GM10847 (cell line): Measurements from ENCODE around the gene CDC45.

Experiments used
- POLR2A ChIP-seq: IDR thresholded peaks from 2 replicates; pipeline ENCODE4 v1.6.1; 2011; ENCODE audit not compliant: insufficient read length; ENCODE audit errors: extremely low read depth

CDC45 gene

GRCh38 chr22:19537941-19538488, 58.3 kb downstream of the CDC45 start:
- no peak for TF ChIP-seq POLR2A

DNA sequence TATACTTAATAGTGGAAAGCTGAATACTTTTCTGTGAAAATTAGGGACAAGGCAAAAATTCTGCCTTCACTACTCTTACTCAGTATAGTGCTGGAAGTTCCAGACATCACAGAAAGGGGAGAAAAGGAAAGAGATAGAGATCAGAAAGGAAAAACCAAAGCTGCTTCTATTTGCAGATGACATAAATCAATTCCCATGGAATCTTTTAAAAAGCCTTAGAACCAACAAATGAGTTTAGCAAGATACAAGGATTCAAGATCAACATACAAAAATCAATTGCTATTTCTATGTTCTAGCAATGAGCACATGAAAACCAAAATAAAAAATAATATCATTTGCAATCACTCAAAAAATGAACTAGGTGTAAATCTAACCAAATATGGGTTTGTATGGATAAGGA, 60.7 kb downstream of the CDC45 start:
- TF ChIP-seq POLR2A = no peak

GRCh38 chr22:19543970-19544708, 64.4 kb downstream of the CDC45 start:
- TF ChIP-seq POLR2A = no peak

- no peak for TF ChIP-seq POLR2A
Observed at GRCh38 chr22:19545935-19546207, 66.2 kb downstream of the CDC45 start.

GRCh38 chr22:19546680-19547079, 67.0 kb downstream of the CDC45 start:
- no peak for TF ChIP-seq POLR2A

- no peak for TF ChIP-seq POLR2A
Observed at GRCh38 chr22:19547620-19548019, 67.9 kb downstream of the CDC45 start.

GRCh38 chr22:19548964-19549363, 69.2 kb downstream of the CDC45 start:
- TF ChIP-seq POLR2A = no peak

- no peak for TF ChIP-seq POLR2A
Observed at GRCh38 chr22:19549428-19549827, 69.7 kb downstream of the CDC45 start.

GRCh38 chr22:19550382-19550781, 70.7 kb downstream of the CDC45 start:
- TF ChIP-seq POLR2A = no peak

- TF ChIP-seq POLR2A = no peak
Observed at GRCh38 chr22:19553201-19553600, 73.5 kb downstream of the CDC45 start.

DNA sequence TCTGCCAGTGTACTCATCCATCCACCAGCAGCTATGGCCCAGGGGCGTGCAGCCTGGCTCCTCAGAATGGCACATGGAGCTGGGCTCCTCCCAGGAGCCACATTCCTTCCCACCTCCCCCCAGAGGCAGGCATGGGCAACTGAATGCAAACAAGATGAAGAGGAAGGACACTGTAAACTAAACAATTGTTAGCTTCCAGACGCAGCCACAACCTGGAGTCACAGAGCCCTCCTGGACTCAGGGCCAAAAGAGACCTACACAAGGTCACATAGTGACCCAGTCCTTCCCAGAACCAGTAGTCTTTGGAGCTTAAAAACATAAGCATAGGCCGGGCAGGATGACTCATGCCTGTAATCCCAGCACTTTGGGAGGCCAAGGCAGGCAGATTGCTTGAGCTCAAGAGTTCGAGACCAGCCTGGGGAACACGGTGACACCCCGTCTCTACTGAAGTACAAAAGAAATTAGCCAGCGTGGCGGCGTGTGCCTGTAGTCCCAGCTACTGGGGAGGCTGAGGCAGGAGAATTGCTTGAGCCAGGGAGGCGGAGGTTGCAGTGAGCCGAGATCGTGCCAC, 75.2 kb downstream of the CDC45 start:
- TF ChIP-seq POLR2A = no peak

DNA sequence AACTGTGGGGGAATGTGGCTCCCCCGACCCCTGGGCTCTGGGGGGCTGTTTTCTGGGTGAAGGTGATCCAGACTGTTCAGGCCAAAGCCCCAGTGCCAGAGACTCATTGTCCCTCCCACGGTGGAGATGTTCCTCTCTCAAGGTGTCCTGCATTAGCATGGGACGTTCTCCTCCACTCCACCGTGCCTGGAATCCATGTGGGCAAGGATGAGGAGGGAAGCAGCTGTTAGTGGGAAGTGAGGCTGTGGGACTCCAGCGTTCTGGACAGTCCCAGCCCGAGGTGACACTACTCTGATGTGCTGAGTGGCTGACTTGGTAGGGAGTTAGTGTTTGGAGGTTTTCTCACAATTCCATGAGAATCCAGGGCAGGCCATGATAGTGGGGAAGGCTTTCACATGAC, 75.9 kb downstream of the CDC45 start:
- no peak for TF ChIP-seq POLR2A

DNA sequence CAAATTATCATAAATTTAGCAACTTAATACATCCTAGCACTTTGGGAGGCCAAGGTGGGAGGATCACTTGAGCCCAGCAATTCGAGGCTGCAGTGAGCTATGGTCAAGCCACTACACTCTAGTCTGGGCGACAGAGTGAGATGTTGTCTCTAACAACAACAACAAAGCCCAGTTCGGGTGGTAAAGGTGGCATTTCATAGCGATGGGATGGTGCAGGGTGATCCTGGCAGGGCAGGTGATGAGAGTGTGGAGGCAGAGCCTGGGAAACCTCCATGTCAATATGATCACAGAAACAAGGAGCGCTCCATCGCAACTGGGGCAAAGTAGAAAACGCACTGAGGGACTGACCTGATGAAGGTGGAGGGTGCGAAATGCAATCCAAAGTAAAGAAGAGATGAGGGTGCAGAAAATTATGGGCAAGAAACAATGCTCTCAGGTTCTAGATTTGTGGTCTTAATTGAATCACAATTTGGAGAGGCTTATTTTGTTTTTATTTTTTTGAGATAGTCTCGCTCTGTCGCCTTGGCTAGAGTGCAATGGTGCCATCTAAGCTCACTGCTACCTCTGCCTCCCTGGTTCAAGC, 77.3 kb downstream of the CDC45 start:
- TF ChIP-seq POLR2A = no peak

DNA sequence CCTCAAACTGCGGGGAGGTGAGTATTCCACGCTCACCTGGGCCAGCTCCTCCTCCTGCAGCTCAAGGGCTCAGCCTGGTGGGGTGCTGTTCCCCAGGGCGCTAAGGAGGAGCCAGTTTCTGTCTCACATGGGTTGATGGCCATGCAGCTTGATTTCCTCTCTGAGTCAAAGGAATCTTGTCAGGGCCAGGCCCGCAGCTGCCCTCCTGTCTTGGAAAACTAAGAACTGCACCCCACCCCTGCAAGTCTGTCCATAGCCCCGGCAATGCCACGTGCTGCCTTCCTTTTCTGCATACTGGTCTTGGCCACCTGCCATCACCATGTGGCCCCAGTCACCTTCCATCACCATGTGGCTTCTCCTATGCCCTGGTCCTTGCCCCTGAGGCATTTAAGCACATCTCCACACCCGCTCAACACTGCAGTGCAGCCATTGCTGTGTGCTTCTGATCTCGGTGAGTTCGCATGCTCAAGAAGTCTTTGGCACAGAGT, 79.6 kb downstream of the CDC45 start:
- no peak for TF ChIP-seq POLR2A

- TF ChIP-seq POLR2A = no peak
Observed at GRCh38 chr22:19559956-19560355, 80.2 kb downstream of the CDC45 start.
